HUES6 (cell line): ENCODE measurements around the gene TRPV5.

Experiments used
- H3K27ac ChIP-seq: 2 replicates; pipeline ENCODE4 v1.7.0; 2013; ENCODE audit warnings: low read depth, mild to moderate bottlenecking, low read length, inconsistent platforms
- H3K27me3 ChIP-seq: 2 replicates; pipeline ENCODE4 v1.6.1; 2013; ENCODE audit warnings: low read length; ENCODE audit not compliant: control insufficient read depth, insufficient read depth
- H3K36me3 ChIP-seq: 2 replicates; pipeline ENCODE4 v1.6.1; 2013; ENCODE audit warnings: low read length; ENCODE audit not compliant: control insufficient read depth, insufficient read depth
- H3K4me1 ChIP-seq: 2 replicates; pipeline ENCODE4 v1.6.1; 2013; ENCODE audit warnings: low read length; ENCODE audit not compliant: control insufficient read depth, insufficient read depth
- H3K4me3 ChIP-seq: 2 replicates; pipeline ENCODE4 v1.5.1; 2013; ENCODE audit warnings: low read depth, low read length
- H3K9ac ChIP-seq: one replicate; pipeline ENCODE4 v1.6.1; 2013; ENCODE audit warnings: mild to moderate bottlenecking, low read length
- H3K9me3 ChIP-seq: 2 replicates; pipeline ENCODE4 v1.6.1; 2013; ENCODE audit warnings: low read depth, low read length; ENCODE audit not compliant: control insufficient read depth, insufficient read depth

Gene TRPV5

DNA sequence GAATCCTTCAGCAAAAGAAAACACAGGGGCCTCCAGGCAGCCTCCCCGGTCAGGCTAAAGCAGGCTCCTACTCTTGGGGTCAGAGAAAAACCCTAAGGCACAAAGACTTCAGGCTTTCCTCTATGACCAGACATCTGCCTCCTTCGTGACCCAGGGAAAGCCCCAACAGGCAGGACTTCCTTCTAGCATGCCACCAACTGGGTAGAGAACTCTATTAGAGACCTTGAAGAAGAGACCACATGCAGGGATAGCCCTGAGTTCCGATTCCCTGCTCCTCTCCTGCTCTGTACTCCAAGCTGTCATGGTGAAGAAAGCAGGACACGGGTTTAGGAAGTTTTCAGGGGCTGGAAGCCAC is 49.3 kb downstream of the TRPV5 start:
- H3K27ac ChIP-seq, result no peak overlapping the region
- H3K9ac ChIP-seq, result no peak overlapping the region
- no peaks in the 10 kb centered on the region for H3K9me3 ChIP-seq

DNA sequence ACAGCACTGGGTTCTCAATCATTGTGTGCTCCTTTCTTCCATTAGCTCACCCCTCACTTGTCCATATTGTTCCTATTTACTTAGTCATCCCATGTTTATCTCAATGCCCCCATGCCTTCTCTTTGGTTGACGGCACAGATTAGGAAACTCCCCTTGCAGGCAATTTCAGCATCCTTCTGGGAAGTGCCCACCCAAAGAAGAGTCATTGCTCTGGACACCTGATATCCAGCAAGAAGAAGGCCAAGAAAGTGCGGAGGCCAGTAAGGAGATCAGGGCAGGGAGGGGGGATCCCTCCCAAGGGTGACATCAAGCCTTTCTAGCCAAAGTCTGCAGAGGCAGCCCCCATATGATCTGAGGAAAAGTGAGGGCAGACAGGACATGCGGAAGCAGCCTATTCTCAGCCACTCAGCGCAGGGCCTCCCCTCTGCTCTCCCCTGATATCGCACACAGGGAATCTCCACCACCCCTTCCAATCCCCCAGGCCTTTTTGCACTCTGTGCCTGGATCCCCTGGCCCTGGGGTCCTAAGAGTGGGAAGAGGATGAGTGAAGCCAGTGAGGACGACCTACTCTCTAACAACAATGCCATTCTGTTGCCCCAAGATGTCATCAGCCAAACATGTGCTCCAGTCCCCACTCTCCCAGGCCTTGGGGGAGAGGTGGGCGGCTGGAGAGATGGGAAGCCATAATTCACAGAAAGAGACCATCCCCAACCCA is 49.8 kb downstream of the TRPV5 start:
- peaks cover 8% of the 10 kb centered on the region for H3K4me1 ChIP-seq
- no peak overlapping the region for H3K4me3 ChIP-seq
- H3K27ac ChIP-seq, result no peak overlapping the region
- H3K9me3 ChIP-seq, result no peaks in the 10 kb centered on the region
- peaks cover 9% of the 10 kb centered on the region for H3K27me3 ChIP-seq
- H3K36me3 ChIP-seq, result no peaks in the 10 kb centered on the region
- no peak overlapping the region for H3K9ac ChIP-seq

More for the DNA sequence above, 49.3 kb downstream of the TRPV5 start:
- peaks cover 9% of the 10 kb centered on the region for H3K27me3 ChIP-seq
- H3K36me3 ChIP-seq, result no peaks in the 10 kb centered on the region
- no peak overlapping the region for H3K4me3 ChIP-seq
- H3K4me1 ChIP-seq, result peaks cover 8% of the 10 kb centered on the region

DNA sequence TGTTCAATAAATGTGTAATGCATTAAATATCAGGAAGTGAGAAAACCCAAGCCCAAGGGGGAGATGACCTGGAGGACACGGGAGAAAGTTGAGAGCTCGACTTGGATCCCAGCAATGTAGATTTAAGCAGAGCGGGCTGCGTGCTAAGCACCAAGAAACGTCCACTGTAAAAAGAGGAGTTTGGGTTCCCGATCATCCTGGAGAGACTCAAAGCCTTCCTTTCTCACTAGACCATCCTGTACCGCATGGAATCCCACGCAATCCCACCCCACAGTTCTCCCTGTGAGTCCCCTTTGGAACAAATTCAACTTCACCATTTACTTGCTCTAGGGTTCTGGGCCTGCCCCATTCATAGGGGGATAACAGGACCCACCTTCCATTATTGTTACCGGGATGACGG is 50.4 kb downstream of the TRPV5 start:
- H3K27ac ChIP-seq, result no peak overlapping the region
- no peaks in the 10 kb centered on the region for H3K9me3 ChIP-seq
- H3K27me3 ChIP-seq, result peaks cover 9% of the 10 kb centered on the region
- H3K36me3 ChIP-seq, result no peaks in the 10 kb centered on the region
- no peak overlapping the region for H3K4me3 ChIP-seq
- H3K9ac ChIP-seq, result no peak overlapping the region
- H3K4me1 ChIP-seq, result peaks cover 8% of the 10 kb centered on the region

DNA sequence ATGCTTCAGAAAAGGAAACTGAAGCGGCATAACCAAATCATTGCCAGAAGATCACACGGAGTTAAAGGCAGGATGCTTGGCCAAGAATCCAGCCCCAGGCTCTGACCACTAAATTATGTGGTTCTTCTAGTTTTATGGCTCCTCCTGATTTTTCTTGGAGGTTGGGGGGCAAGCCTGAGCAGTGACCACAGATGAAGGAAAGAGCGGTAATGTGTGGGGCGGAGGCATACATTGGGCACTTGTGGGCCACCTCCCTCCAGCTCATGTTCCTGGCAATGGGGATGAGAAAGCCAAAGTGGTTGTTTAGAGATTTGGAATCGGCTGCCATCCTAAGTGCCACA is 51.2 kb downstream of the TRPV5 start:
- no peak overlapping the region for H3K4me3 ChIP-seq
- H3K4me1 ChIP-seq, result peaks cover 8% of the 10 kb centered on the region
- no peak overlapping the region for H3K9ac ChIP-seq
- H3K27me3 ChIP-seq, result peaks cover 9% of the 10 kb centered on the region
- no peaks in the 10 kb centered on the region for H3K9me3 ChIP-seq
- H3K36me3 ChIP-seq, result no peaks in the 10 kb centered on the region
- no peak overlapping the region for H3K27ac ChIP-seq

DNA sequence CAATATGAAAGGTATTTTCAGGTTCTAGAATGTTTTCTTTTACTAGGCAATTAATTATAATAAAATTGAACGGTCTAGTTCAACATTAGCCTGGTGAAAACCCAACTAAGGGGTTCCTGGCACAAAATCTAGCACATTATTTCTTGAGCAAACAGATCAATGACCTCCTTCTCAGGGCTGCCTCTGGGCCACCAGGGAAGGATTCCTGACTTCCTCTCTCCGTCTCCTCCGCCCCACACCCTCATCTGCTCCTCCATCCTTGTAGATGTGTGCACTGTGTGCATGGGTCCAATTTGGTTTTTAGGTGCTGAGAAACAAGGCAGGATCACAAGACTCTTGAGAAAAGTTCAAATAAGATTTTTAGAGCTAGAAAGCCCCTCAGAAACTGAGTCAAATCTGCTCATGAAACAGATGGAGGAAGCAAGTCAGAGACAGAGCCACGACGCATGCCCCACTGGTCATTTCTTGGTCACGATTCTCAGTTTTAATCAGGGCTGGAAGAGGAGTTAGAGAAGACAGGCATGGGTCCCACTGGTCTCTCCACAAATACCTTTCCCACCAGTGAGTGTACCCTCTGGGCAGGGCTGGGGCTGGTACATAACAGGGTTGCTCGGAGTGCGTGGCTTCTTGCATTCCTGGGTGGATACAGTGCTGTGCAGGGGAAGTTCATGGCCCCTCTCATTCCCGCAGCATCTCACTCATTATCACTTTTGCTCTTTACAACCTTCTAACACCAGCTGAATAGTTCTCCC is 51.8 kb downstream of the TRPV5 start:
- Histone ChIP-seq H3K4me1 (peaks cover 8% of the 10 kb centered on the region), H3K4me3 (no peak overlapping the region), H3K27me3 (peaks cover 9% of the 10 kb centered on the region), H3K9ac (no peak overlapping the region), H3K27ac (no peak overlapping the region), H3K36me3 (no peaks in the 10 kb centered on the region), H3K9me3 (no peaks in the 10 kb centered on the region)

DNA sequence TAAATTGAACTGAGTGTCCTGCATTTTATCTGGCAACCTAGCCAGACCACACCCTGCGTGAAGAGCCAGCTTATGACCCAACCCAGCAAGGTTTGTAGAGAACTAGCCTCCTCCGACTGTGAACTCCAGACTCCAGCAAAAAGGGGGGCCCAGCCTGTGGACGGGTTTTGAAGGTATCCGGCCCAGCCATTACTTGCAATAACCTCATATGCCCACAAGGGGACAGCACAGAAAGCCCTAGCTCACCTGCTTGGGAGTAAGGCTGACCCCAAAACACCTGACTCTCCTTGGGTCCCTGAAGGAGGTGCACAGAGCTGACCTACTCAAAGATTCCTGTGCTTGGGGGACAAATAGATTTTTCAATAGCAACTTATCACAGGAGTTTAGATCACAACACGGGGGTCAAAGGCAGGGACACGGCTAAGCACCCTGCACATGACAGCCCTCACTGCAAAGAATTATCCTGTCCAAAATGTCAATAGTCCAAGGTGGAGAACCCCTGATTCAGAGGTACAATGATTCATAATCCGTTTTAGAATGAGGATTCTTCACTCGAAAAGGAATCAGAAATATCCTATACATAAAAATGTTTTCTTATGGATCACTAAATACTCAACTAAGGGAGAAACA is 52.6 kb downstream of the TRPV5 start:
- Histone ChIP-seq H3K4me3 (no peak overlapping the region), H3K27ac (no peak overlapping the region), H3K36me3 (no peaks in the 10 kb centered on the region), H3K9me3 (no peaks in the 10 kb centered on the region), H3K9ac (no peak overlapping the region), H3K4me1 (peaks cover 8% of the 10 kb centered on the region), H3K27me3 (peaks cover 9% of the 10 kb centered on the region)

DNA sequence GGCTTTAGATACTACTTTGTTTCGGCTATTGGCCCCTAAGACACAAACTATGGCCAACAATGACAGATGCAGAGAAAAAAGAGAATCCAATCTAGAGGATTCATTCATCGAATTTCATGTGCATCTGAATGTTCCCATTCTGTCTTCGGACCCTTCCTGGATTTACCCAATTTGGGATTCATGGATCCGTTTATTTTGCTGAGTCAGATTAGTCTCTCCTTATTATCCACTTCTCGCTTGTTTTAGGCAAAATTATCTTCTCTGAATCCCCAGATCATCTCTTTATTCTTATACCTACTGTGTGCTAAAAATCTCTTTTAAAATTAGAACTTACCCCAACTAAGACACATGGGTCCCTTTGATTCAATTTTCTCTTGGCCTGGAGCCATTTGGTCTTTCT is 54.5 kb downstream of the TRPV5 start:
- Histone ChIP-seq H3K9me3 (no peaks in the 10 kb centered on the region), H3K36me3 (no peaks in the 10 kb centered on the region), H3K27me3 (peaks cover 9% of the 10 kb centered on the region), H3K9ac (no peak overlapping the region), H3K27ac (no peak overlapping the region), H3K4me1 (no peaks in the 10 kb centered on the region), H3K4me3 (no peak overlapping the region)

DNA sequence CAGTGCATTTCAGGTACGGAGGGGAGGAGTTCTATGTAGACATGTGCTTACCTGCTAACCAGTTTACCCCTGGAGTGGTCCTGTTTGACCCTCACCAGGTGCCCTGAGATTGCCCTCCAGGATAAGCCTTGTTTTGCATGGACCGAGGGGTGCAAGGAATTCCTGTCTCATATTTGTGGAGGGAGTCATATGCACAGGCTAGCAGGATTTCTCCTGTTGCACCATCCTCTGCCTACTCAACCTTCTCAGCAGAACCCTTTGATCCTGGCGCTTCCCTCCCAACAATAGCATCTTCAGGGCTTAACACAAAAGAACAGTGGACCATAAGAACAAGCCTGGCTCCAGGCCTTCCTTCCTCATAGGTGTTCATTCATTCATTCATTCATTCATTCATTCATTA is 55.2 kb downstream of the TRPV5 start:
- Histone ChIP-seq H3K36me3 (no peaks in the 10 kb centered on the region), H3K4me1 (no peaks in the 10 kb centered on the region), H3K4me3 (no peak overlapping the region), H3K9me3 (no peaks in the 10 kb centered on the region), H3K9ac (no peak overlapping the region), H3K27me3 (peaks cover 7% of the 10 kb centered on the region), H3K27ac (no peak overlapping the region)

DNA sequence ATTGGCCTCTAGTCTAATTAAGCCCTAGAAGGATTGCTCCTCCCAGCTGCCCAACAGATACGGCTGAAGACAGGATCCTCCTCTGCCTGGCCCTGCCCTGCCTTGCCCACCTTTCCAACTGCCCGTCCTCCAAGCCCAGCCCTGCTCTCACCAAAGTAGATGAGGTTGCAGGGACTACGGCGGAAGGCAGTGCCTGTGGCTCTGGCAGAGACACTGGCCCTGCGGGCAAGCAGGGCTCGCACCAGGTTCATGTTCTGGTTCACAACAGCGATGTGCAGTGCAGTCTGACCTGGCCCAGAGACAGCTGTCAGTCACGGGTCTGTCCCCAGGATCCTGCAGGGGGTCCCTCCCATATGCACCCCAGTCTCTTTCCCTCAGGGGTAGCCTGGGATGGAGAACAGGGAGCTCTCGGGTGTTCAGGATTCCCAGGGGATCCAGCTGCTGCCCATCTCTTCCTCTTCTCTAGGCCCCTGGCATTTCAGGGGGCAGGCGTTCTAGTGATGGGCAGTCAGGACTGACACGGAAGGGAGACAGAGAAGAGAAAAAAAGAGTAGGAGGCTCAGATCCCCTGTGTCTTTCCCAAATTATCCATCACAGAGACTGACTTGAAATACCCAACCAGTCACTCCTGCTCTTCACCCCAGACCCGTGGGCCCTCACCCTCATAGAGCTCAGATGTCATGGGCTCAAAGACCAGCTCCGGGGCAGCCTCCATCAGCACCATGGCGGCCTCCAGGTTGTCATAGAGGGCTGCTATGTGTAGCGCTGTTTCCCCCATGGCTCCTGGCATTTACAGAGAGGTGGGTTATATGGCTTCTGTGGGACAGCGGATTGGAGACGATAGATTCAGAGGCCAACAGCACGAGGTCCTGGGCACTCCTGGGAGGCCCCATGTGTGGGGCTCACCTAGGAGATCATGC is 56.3 kb downstream of the TRPV5 start:
- Histone ChIP-seq H3K9ac (no peak overlapping the region), H3K36me3 (no peaks in the 10 kb centered on the region), H3K9me3 (no peaks in the 10 kb centered on the region), H3K27me3 (peaks cover 1% of the 10 kb centered on the region; the same call in 1 of the 2 replicates), H3K27ac (no peak overlapping the region), H3K4me1 (no peaks in the 10 kb centered on the region), H3K4me3 (no peak overlapping the region)

DNA sequence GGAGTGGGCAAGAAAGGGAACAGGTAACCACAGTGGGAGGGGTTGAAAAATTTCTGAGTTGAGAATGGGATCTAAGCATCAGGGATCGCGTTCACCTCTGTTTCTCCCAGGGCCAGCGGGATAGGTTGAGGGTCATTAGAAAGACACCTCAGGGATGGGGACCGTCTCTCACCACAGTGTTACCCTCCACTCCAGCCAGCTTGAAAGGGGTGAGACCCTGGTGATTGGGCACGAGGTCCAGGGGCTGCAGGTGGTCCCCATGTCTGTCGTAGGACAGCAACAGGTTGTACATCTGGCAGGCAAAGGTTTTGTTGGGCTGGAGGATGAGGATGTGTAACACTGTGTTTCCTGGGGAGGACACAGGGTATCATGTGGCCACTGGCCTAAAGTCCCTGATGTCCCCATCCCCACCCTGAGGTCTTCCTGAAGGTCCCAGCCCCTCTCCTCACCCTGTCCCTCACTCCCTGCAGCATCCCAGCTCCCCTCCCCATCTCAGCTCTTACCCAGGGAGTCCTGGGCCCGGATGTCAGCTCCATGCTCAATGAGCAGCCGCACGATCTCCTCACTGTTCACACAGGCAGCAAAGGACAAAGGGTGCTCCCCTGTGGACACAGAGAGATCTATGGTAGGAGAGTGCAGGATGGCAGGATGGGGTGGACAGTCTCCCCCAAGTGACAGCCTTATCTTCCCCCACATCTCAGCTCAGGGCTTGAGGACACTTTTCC is 57.1 kb downstream of the TRPV5 start:
- no peaks in the 10 kb centered on the region for H3K9me3 ChIP-seq
- H3K9ac ChIP-seq, result no peak overlapping the region
- H3K4me3 ChIP-seq, result no peak overlapping the region
- no peaks in the 10 kb centered on the region for H3K27me3 ChIP-seq
- no peak overlapping the region for H3K27ac ChIP-seq
- H3K36me3 ChIP-seq, result no peaks in the 10 kb centered on the region
- H3K4me1 ChIP-seq, result no peaks in the 10 kb centered on the region
